HG02981 (cell line): Measurements from ENCODE around the gene VAMP5.

Source experiments
- ATAC-seq: cut with Tn5 transposase; IDR thresholded peaks from one replicate; pipeline ENCODE4 v1.9.1; 2021; ENCODE audit warnings: mild to moderate bottlenecking, moderate library complexity; ENCODE audit not compliant: unreplicated experiment

The VAMP5 gene

DNA sequence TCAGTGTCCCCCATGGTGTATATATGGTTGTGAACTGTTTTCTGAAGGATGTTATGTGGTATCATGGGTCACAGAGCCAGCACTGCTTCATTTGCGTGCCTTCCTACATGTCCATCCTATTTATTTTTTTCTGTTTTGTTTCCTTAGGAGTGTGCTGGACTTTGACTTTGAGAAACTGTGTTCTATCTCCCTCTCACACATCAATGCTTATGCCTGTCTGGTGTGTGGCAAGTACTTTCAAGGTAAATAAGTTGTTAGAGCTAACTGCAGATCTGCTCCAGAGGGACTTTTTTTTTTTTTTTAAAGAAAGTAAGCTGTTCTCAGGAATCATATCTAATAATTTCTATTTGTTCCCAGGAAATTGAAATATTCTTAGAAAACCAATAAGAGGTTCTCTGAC is 37.1 kb downstream of the VAMP5 start:
- no peak for ATAC-seq

DNA sequence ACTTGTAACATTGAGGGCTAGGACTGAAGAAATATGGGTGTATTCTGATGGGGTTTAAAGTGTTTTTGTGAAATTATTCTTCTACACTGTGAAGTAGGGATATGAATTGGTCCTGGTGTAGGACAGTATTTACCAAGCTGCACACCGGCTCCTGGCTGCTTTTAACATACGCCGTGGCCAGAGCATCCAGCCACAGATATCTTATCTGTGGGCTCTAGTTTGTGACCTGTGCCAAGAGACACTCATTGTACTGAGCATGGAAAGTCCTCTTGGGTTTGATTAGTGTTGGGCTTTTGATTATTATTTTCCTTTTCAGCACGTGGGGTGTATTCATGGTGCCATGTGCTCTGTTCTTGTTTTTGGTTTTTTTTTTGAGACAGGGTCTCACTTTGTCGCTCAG is 39.8 kb downstream of the VAMP5 start:
- ATAC-seq, result no peak

DNA sequence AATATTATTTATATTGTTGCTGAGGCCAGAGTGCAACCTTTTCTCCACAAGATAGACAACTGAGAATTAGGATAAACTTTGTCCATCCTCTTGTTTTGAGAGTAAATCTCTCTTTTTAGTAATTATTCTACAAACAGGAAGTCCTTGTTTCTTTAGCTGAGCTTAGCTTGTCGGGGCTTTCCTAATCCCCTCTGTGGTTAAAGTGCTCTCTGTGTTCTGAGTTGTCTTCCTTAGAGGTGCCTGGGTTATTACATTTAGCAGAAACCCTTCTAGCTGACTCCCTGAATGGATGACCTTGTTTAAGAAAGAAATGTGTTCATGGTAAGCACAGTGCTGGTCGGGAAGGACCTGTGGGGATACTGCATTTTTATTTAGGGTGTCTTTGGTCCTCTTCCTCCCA is 44.4 kb downstream of the VAMP5 start:
- no peak for ATAC-seq

DNA sequence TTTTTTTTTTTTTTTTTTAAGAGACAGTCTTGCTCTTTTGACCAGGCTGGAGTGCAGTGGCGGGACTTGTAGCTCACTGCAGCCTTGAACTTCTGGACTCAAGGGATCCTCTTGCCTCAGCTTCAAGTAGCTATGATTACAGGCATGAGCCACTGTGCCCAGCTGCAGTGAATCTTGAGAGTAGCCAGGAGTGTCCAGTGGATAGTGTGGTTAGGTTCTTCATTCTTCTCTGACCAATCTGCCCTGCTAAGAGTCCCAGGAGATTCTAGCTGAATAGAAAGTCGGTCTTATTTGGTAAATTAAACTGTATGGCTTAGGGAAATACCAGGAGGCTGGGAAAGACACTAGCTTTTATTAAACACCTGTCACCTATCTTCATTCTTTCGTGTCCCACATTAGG is 47.1 kb downstream of the VAMP5 start:
- ATAC-seq, result no peak

DNA sequence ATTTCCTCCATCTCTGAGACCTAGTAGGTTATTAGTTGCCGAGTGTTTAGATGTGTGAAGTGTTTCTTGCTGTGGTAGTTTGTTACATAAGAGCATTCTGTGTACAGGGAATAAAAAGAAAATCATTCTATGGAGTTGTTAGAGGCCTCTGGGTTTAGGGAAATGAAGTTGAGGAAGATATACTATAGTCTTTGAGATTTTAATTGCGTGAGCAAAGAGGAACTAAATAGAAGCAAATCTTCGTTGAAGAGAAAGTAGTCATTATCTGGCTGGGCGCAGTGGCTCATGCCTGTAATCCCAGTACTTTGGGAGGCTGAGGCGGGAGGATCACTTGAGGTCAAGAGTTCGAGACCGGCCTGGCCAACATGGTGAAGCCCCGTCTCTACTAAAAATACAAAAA is 50.8 kb downstream of the VAMP5 start:
- no peak for ATAC-seq

DNA sequence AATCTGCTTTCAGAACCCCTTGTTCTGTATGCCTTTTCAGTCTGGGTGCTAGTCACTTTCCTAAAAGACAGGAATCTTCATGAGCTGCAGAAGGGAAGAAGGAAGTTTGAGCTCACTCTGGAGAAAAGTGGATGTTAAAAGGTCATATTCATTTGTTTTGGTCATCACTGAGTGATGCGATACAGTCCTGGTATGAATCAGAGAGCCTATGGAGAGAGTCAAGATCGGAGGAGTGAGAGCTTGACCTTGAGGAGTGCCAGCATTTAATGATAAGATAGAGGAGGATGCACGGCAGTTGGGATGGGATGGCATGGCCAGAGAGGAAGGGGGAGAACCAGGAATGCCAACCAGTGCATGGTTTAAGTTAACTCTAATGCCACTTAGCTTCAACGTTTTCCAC is 51.4 kb downstream of the VAMP5 start:
- no peak for ATAC-seq

DNA sequence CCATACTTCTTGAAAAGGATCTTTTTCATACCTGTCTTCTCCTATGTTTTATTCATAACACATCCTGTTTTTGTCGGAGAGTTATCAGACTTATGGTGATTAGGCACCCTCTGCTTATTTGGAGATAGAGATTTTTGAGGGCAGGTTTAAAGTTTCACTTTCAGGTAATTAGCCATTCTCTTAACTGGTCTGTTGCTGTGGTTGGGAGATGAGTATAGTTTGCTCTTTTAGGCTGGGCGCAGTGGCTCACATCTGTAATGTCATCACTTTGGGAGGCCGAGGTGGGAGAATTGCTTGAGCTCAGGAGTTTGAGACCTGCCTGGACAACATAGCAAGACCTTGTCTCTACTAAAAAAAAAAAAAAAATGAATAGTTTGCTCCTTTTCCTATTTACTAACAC is 58.5 kb downstream of the VAMP5 start:
- peak; percentile 73 for ATAC-seq
